Measurements from ENCODE around the gene CAP1.
"Not testable (repeated sequence)": the region's sequence is repeated elsewhere in the genome, so short reads cannot be mapped to it uniquely, and the experiment has no call there.

The CAP1 gene

GRCh38 chr1:40032240-40032891 is 8.2 kb upstream of the CAP1 start:
- Histone ChIP-seq H3K23ac (ENCODE audit: low read length in 2 of 2) (no peak overlapping the region), H2BK12ac (ENCODE audit: low read length in 2 of 2) (no peak overlapping the region), H3K79me1 (replicated peaks; ENCODE audit: low read length, poor library complexity, severe bottlenecking) (no peaks in the 10 kb centered on the region), H2BK5ac (ENCODE audit: low read depth, low read length, poor library complexity, severe bottlenecking) (no peak overlapping the region), H3K4ac (ENCODE audit: low read depth in 1 of 2, low read length in 2 of 2) (no peak overlapping the region), H2AFZ (ENCODE audit: low read depth, low read length) (no peak overlapping the region), H3K4me1 (ENCODE audit: control insufficient read depth, insufficient read depth, low read depth, low read length) (no peaks in the 10 kb centered on the region), H4K8ac (ENCODE audit: low read length) (no peak overlapping the region), H4K91ac (ENCODE audit: low read length) (no peak overlapping the region), H3K36me3 (ENCODE audit: control insufficient read depth in 1 of 2, insufficient read depth in 2 of 2, low read depth in 1 of 2, low read length in 2 of 2) (no peaks in the 10 kb centered on the region), H2BK120ac (ENCODE audit: low read depth, low read length) (no peak overlapping the region), H3K9me3 (ENCODE audit: control insufficient read depth, low read length) (no peaks in the 10 kb centered on the region), H3K27ac (ENCODE audit: low read length, poor library complexity, severe bottlenecking) (no peak overlapping the region), H3K14ac (ENCODE audit: low read length in 2 of 2) (no peak overlapping the region), H3K27me3 (ENCODE audit: control insufficient read depth in 1 of 2, insufficient read depth in 1 of 2, low read length in 2 of 2) (peaks cover 0 to 10% of the 10 kb centered on the region in 2 experiments), H2AK5ac (ENCODE audit: low read length, severe bottlenecking) (no peak overlapping the region), H2BK15ac (ENCODE audit: low read depth, poor library complexity, severe bottlenecking) (no peak overlapping the region), H3K4me3 (ENCODE audit: insufficient read depth in 1 of 2, low read depth in 1 of 2, low read length in 2 of 2) (no peak overlapping the region), H3K4me2 (ENCODE audit: low read length, poor library complexity, severe bottlenecking) (no peak overlapping the region), H3K9ac (ENCODE audit: low read length) (peak overlapping the region; percentile 2), H3K18ac (ENCODE audit: low read depth in 1 of 2, low read length in 2 of 2) (no peak overlapping the region)
- 36% methylated on average over 3 of the region's 4 CpGs for WGBS
- peak; percentile 66 for DNase-seq

- no peak overlapping the region for H2BK120ac ChIP-seq (ENCODE audit: low read depth, low read length)
- WGBS: 45% methylated on average over 1 of the region's 2 CpGs
- H3K79me1 ChIP-seq (replicated peaks; ENCODE audit: low read length, poor library complexity, severe bottlenecking): no peaks in the 10 kb centered on the region
These were observed 5.7 kb upstream of the CAP1 start for GRCh38 chr1:40034869-40035268.

GRCh38 chr1:40036574-40036973 is 4.0 kb upstream of the CAP1 start:
- Histone ChIP-seq H3K18ac (ENCODE audit: low read depth in 1 of 2, low read length in 2 of 2) (no peak overlapping the region), H2BK12ac (ENCODE audit: low read length in 2 of 2) (no peak overlapping the region), H3K23ac (ENCODE audit: low read length in 2 of 2) (no peak overlapping the region), H3K36me3 (ENCODE audit: control insufficient read depth in 1 of 2, insufficient read depth in 2 of 2, low read depth in 1 of 2, low read length in 2 of 2) (no peaks in the 10 kb centered on the region), H4K91ac (ENCODE audit: low read length) (no peak overlapping the region), H2BK120ac (ENCODE audit: low read depth, low read length) (no peak overlapping the region), H2BK5ac (ENCODE audit: low read depth, low read length, poor library complexity, severe bottlenecking) (no peak overlapping the region), H3K4me1 (ENCODE audit: control insufficient read depth, insufficient read depth, low read depth, low read length) (no peaks in the 10 kb centered on the region), H3K27me3 (ENCODE audit: control insufficient read depth in 1 of 2, insufficient read depth in 1 of 2, low read length in 2 of 2) (no peaks in the 10 kb centered on the region), H3K4me2 (ENCODE audit: low read length, poor library complexity, severe bottlenecking) (no peak overlapping the region), H2BK15ac (ENCODE audit: low read depth, poor library complexity, severe bottlenecking) (no peak overlapping the region), H4K8ac (ENCODE audit: low read length) (no peak overlapping the region), H3K4me3 (ENCODE audit: insufficient read depth in 1 of 2, low read depth in 1 of 2, low read length in 2 of 2) (peak overlapping the region in 1 of 2 experiments; percentile 26), H3K27ac (ENCODE audit: low read length, poor library complexity, severe bottlenecking) (no peak overlapping the region), H3K4ac (ENCODE audit: low read depth in 1 of 2, low read length in 2 of 2) (no peak overlapping the region), H3K9me3 (ENCODE audit: control insufficient read depth, low read length) (no peaks in the 10 kb centered on the region), H2AK5ac (ENCODE audit: low read length, severe bottlenecking) (no peak overlapping the region), H2AFZ (ENCODE audit: low read depth, low read length) (no peak overlapping the region), H3K14ac (ENCODE audit: low read length in 2 of 2) (no peak overlapping the region), H3K9ac (ENCODE audit: low read length) (peak overlapping the region; percentile 51), H3K79me1 (replicated peaks; ENCODE audit: low read length, poor library complexity, severe bottlenecking) (no peaks in the 10 kb centered on the region)
- 70% methylated on average over 4 of the region's 4 CpGs for WGBS
- peak; percentile 48 for DNase-seq

More at GRCh38 chr1:40034869-40035268, 5.7 kb upstream of the CAP1 start:
- Histone ChIP-seq H2AFZ (ENCODE audit: low read depth, low read length) (no peak overlapping the region), H3K9ac (ENCODE audit: low read length) (no peak overlapping the region), H2BK5ac (ENCODE audit: low read depth, low read length, poor library complexity, severe bottlenecking) (no peak overlapping the region), H3K9me3 (ENCODE audit: control insufficient read depth, low read length) (no peaks in the 10 kb centered on the region), H3K4me2 (ENCODE audit: low read length, poor library complexity, severe bottlenecking) (no peak overlapping the region), H3K4me3 (ENCODE audit: insufficient read depth in 1 of 2, low read depth in 1 of 2, low read length in 2 of 2) (no peak overlapping the region), H3K27me3 (ENCODE audit: control insufficient read depth in 1 of 2, insufficient read depth in 1 of 2, low read length in 2 of 2) (peaks cover 0 to 1% of the 10 kb centered on the region in 2 experiments), H3K27ac (ENCODE audit: low read length, poor library complexity, severe bottlenecking) (no peak overlapping the region), H2BK12ac (ENCODE audit: low read length in 2 of 2) (no peak overlapping the region), H4K91ac (ENCODE audit: low read length) (no peak overlapping the region), H3K4me1 (ENCODE audit: control insufficient read depth, insufficient read depth, low read depth, low read length) (no peaks in the 10 kb centered on the region), H2BK15ac (ENCODE audit: low read depth, poor library complexity, severe bottlenecking) (no peak overlapping the region), H4K8ac (ENCODE audit: low read length) (no peak overlapping the region), H2AK5ac (ENCODE audit: low read length, severe bottlenecking) (no peak overlapping the region), H3K4ac (ENCODE audit: low read depth in 1 of 2, low read length in 2 of 2) (no peak overlapping the region), H3K18ac (ENCODE audit: low read depth in 1 of 2, low read length in 2 of 2) (no peak overlapping the region), H3K36me3 (ENCODE audit: control insufficient read depth in 1 of 2, insufficient read depth in 2 of 2, low read depth in 1 of 2, low read length in 2 of 2) (no peaks in the 10 kb centered on the region), H3K23ac (ENCODE audit: low read length in 2 of 2) (no peak overlapping the region), H3K14ac (ENCODE audit: low read length in 2 of 2) (no peak overlapping the region)
- DNase-seq: no peak

- not testable (repeated sequence) for H3K4me2 ChIP-seq (ENCODE audit: low read length, poor library complexity, severe bottlenecking); H3K4me3 ChIP-seq (ENCODE audit: insufficient read depth in 1 of 2, low read depth in 1 of 2, low read length in 2 of 2); H3K79me1 ChIP-seq (replicated peaks; ENCODE audit: low read length, poor library complexity, severe bottlenecking); H3K14ac ChIP-seq (ENCODE audit: low read length in 2 of 2); H4K8ac ChIP-seq (ENCODE audit: low read length); H3K27ac ChIP-seq (ENCODE audit: low read length, poor library complexity, severe bottlenecking); H3K27me3 ChIP-seq (ENCODE audit: control insufficient read depth in 1 of 2, insufficient read depth in 1 of 2, low read length in 2 of 2); H3K23ac ChIP-seq (ENCODE audit: low read length in 2 of 2); H3K4ac ChIP-seq (ENCODE audit: low read depth in 1 of 2, low read length in 2 of 2); H2BK12ac ChIP-seq (ENCODE audit: low read length in 2 of 2); H3K36me3 ChIP-seq (ENCODE audit: control insufficient read depth in 1 of 2, insufficient read depth in 2 of 2, low read depth in 1 of 2, low read length in 2 of 2); H2AFZ ChIP-seq (ENCODE audit: low read depth, low read length); H3K4me1 ChIP-seq (ENCODE audit: control insufficient read depth, insufficient read depth, low read depth, low read length); DNase-seq; H2BK120ac ChIP-seq (ENCODE audit: low read depth, low read length); H2BK5ac ChIP-seq (ENCODE audit: low read depth, low read length, poor library complexity, severe bottlenecking); H2AK5ac ChIP-seq (ENCODE audit: low read length, severe bottlenecking); H3K18ac ChIP-seq (ENCODE audit: low read depth in 1 of 2, low read length in 2 of 2); H3K9me3 ChIP-seq (ENCODE audit: control insufficient read depth, low read length); H2BK15ac ChIP-seq (ENCODE audit: low read depth, poor library complexity, severe bottlenecking); H4K91ac ChIP-seq (ENCODE audit: low read length)
- H3K9ac ChIP-seq (ENCODE audit: low read length): peak overlapping the region; percentile 51
- 96% methylated on average over 8 of the region's 8 CpGs for WGBS
These were observed 3.3 kb upstream of the CAP1 start for GRCh38 chr1:40037254-40037653.
